Right lobe of liver (tissue), 6 donors: Measurements from ENCODE around the gene WDR88. TPM values are rescaled to one million over a fixed set of nuclear protein-coding genes. Genes with fewer than 3 reads are reported as not detected.

ENCODE experiments used
- ATAC-seq, 4 donors: fragments of 200-7000 bp; cut with Tn5 transposase; one replicate each; pipeline ENCODE4 v1.9.1; 2020; ENCODE audit warnings: mild to moderate bottlenecking in 4 of 4, moderate library complexity in 4 of 4
- DNase-seq, 3 donors: peaks; one replicate each; pipeline ENCODE4 v3.0.0-alpha.2; 2020
- H3K27ac ChIP-seq, 3 donors: fragments of 200-600 bp; one replicate each; pipeline ENCODE4 v1.8.0; 2022
- H3K27me3 ChIP-seq, 2 donors: fragments of 200-600 bp; one replicate each; pipeline ENCODE4 v1.8.0; 2022
- H3K36me3 ChIP-seq, 4 donors: fragments of 200-600 bp; sonication (generic) in 1 of 4; one replicate each; pipeline versions ENCODE4 v1.5.1 to v1.8.0; 2017 to 2022; ENCODE audit warnings: control low read depth in 1 of 4
- H3K4me1 ChIP-seq, 4 donors: fragments of 200-600 bp; sonication (generic) in 1 of 4; one replicate each; pipeline versions ENCODE4 v1.5.1 to v1.8.0; 2017 to 2022; ENCODE audit warnings: control low read depth in 1 of 4
- H3K4me3 ChIP-seq, 3 donors: fragments of 200-600 bp; one replicate each; pipeline ENCODE4 v1.8.0; 2022
- H3K9me3 ChIP-seq, 4 donors: fragments of 200-600 bp; sonication (generic) in 1 of 4; one replicate each; pipeline versions ENCODE4 v1.5.1 to v1.8.0; 2017 to 2022; ENCODE audit warnings: control low read depth in 1 of 4
- CTCF ChIP-seq, 4 donors: fragments of 200-600 bp in 3 of 4; fragments of 450-650 bp in 1 of 4; IDR thresholded peaks; one replicate each; pipeline versions ENCODE4 v1.5.1 to v1.8.0; 2016 to 2022; ENCODE audit warnings: antibody characterized with exemption in 4 of 4, mild to moderate bottlenecking in 2 of 4
- POLR2A ChIP-seq: fragments of 450-650 bp; IDR thresholded peaks from one replicate; pipeline ENCODE4 v1.6.1; 2017; ENCODE audit warnings: antibody characterized with exemption, mild to moderate bottlenecking
- WGBS: methylation state at CpG from one replicate; pipeline ENCODE4 v1.1.6; 2018; ENCODE audit warnings: low coverage, low lambda C conversion rate; ENCODE audit not compliant: insufficient coverage; ENCODE audit errors: missing lambda C conversion rate; 5-methylcytosine and 5-hydroxymethylcytosine counted together
- intact Hi-C, 2 donors: fragments of 100-400 bp; cut with DNase I; formaldehyde crosslinking; loops; one replicate each; pipeline versions ENCODE4 v1.11.2 to v1.14.1; 2022
- total RNA-seq, 6 experiments: library from RNA; depleted of rRNA in 2 of 6; stranded (reverse); fragments of >200 nt in 2 of 6; fragmentation: NEBNext Ultra II Directional in 3 of 6; extraction: Animal tissue kit (Norgen Biotek cat#: 25700) in 3 of 6; gene quantifications; one replicate each; pipeline versions ENCODE4 v1.1.0 to v1.2.4, GENCODE V29; 2016 to 2023
- donor health status: DM: no; HTN: yes; CAD: no.
- donor health status: DM: no; HTN: no; CAD: no.
- donor health status: DM: no; HTN: no; CAD: no.
- donor health status: DM: no; HTN: yes; CAD: no.
- donor health status: DM: no; HTN: yes; CAD: no.

The WDR88 gene
- total RNA-seq, 6 experiments from 2014 or later = not detected

- ATAC-seq (no peak), DNase-seq (no peak)
- intact Hi-C loops = no loop called here
- no peaks in the 10 kb centered on the region for H3K27me3 ChIP-seq
- H3K36me3 ChIP-seq = peaks cover 0 to 4% (median 0%) of the 10 kb centered on the region in 4 donors
- no peak overlapping the region for H3K27ac ChIP-seq
- H3K9me3 ChIP-seq = no peaks in the 10 kb centered on the region
- H3K4me1 ChIP-seq = no peaks in the 10 kb centered on the region
- TF ChIP-seq CTCF (IDR thresholded peaks at IDR 0.05) (no peak), POLR2A (no peak)
- WGBS = 92% methylated on average over 2 of the region's 6 CpGs
- H3K4me3 ChIP-seq = no peak overlapping the region
Measured at GRCh38 chr19:33201473-33201872, 69.6 kb downstream of the WDR88 start.

GRCh38 chr19:33201886-33202545 is 70.1 kb downstream of the WDR88 start:
- TF ChIP-seq CTCF (IDR thresholded peaks at IDR 0.05) (no peak), POLR2A (no peak)
- Histone ChIP-seq H3K9me3 (no peaks in the 10 kb centered on the region), H3K27me3 (no peaks in the 10 kb centered on the region), H3K4me3 (no peak overlapping the region), H3K27ac (no peak overlapping the region), H3K36me3 (peaks cover 0 to 4% (median 0%) of the 10 kb centered on the region in 4 donors), H3K4me1 (no peaks in the 10 kb centered on the region)
- no peak for ATAC-seq
- peak in 1 of 3 donors; percentile 41 for DNase-seq
- intact Hi-C loops = no loop called here
- WGBS = 90% methylated on average over 4 of the region's 15 CpGs

GRCh38 chr19:33202546-33203507 is 70.9 kb downstream of the WDR88 start:
- Histone ChIP-seq H3K27me3 (no peaks in the 10 kb centered on the region), H3K9me3 (no peaks in the 10 kb centered on the region), H3K36me3 (peaks cover 0 to 4% (median 0%) of the 10 kb centered on the region in 4 donors), H3K27ac (no peak overlapping the region), H3K4me3 (no peak overlapping the region), H3K4me1 (peaks cover 0 to 6% (median 0%) of the 10 kb centered on the region in 4 donors)
- TF ChIP-seq POLR2A (no peak), CTCF (IDR thresholded peaks at IDR 0.05) (no peak)
- WGBS = 67% methylated on average over 4 of the region's 27 CpGs
- DNase-seq (no peak), ATAC-seq (no peak)
- intact Hi-C loops = no loop called here

GRCh38 chr19:33203529-33203928 is 71.6 kb downstream of the WDR88 start:
- Histone ChIP-seq H3K27ac (no peak overlapping the region), H3K36me3 (peaks cover 0 to 4% (median 0%) of the 10 kb centered on the region in 4 donors), H3K27me3 (no peaks in the 10 kb centered on the region), H3K4me1 (peaks cover 0 to 13% (median 0%) of the 10 kb centered on the region in 4 donors), H3K9me3 (no peaks in the 10 kb centered on the region), H3K4me3 (no peak overlapping the region)
- intact Hi-C loops = no loop called here
- no peak for TF ChIP-seq CTCF (IDR thresholded peaks at IDR 0.05)
- no peak for TF ChIP-seq POLR2A
- 100% methylated on average over 1 of the region's 6 CpGs for WGBS
- ATAC-seq (no peak), DNase-seq (peak in 2 of 3 donors; percentile 44)
